22Rv1 (cell line): ENCODE results near the gene TRIM27.

Experiments used
- H3K27ac ChIP-seq: fragments of 450-650 bp; 2 replicates; pipeline ENCODE4 v1.5.1; 2017
- CTCF ChIP-seq: fragments of 450-650 bp; IDR thresholded peaks from 2 replicates; pipeline ENCODE4 v1.5.1; 2017; ENCODE audit warnings: mild to moderate bottlenecking
- ZFX ChIP-seq: fragments of 450-650 bp; IDR thresholded peaks from 2 replicates; pipeline ENCODE4 v1.6.1; 2017; ENCODE audit warnings: antibody characterized with exemption, borderline replicate concordance

Gene TRIM27

GRCh38 chr6:28900577-28901256 lies 23.1 kb downstream of the TRIM27 start:
- no peak for TF ChIP-seq CTCF
- TF ChIP-seq ZFX: no peak
- H3K27ac ChIP-seq: peak overlapping the region; percentile 99

- peak overlapping the region; percentile 99 for H3K27ac ChIP-seq
- TF ChIP-seq ZFX (no peak), CTCF (no peak)
These were observed 25.1 kb downstream of the TRIM27 start for GRCh38 chr6:28898710-28898965.

- TF ChIP-seq CTCF (no peak), ZFX (no peak)
- H3K27ac ChIP-seq: peak overlapping the region; percentile 99
These were observed 26.4 kb downstream of the TRIM27 start for GRCh38 chr6:28897369-28897745.

- TF ChIP-seq ZFX (no peak), CTCF (peak; percentile 41)
- peak overlapping the region; percentile 99 for H3K27ac ChIP-seq
These were observed 27.0 kb downstream of the TRIM27 start for GRCh38 chr6:28896505-28897368.

GRCh38 chr6:28895131-28895812 lies 28.5 kb downstream of the TRIM27 start:
- peak overlapping the region; percentile 99 for H3K27ac ChIP-seq
- TF ChIP-seq CTCF (no peak), ZFX (no peak)

GRCh38 chr6:28893172-28893799 lies 30.5 kb downstream of the TRIM27 start:
- no peak overlapping the region for H3K27ac ChIP-seq
- TF ChIP-seq ZFX: no peak
- TF ChIP-seq CTCF: no peak
